GM04503 (cell line): ENCODE measurements around the gene CD244.

Experiments used
- DNase-seq: peaks from one replicate; pipeline ENCODE4 v3.0.0-alpha.2; 2012; ENCODE audit warnings: low read depth

CD244 gene

DNA sequence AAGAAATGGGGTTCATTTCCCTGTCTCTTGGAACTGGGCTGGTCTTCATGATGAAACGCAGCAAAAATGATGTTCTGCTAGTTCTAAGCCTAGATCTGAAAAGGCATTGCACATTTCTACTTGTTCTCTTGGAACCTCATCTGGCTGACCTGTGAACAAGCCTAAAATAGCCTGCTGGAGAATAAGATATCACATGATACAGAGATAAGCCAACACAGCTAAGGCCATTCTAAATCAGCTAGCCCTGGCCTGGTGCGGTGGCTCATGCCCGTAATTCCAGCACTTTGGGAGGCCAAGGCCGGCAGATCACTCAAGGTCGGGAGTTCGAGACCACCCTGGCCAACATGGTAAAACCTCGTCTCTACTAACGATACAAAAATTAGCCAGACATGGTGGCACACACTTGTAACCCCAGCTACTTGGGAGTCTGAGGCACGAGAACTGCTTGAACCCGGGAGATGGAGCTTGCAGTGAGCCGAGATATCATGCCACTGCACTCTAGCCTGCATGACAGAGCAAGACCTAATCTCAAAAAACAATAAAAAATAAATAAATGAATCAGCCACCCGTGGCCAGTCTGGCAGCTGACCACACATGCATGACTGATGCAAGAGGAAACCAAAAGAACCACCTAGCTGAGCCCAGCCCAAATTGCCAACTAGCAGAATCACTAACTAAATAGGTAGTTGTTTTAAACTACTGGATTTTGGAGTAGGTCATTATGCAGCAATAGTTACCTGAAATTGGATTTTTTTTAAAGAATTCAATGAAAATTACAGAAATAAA lies 18.0 kb downstream of the CD244 start:
- no peak for DNase-seq

DNA sequence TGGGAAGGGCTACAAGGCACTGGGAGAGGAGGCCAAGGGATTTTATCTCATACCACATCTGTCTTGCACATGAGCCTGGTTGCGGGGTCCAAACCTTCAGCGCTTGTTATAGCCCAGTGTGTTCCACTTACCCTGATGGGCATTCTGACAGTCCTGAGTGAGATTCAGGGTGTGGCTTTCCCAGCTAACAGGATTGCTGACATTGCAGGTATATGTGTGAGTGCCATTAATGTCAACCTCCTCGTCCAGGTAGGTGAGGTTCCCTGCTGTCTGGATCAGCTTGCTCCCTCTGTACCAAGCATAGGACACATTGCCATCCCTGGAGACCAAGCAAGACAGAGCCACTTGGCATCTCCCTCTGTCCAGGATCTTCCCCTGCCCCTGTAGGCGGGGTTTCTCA lies 21.6 kb downstream of the CD244 start:
- no peak for DNase-seq

GRCh38 chr1:160839746-160840145 lies 22.9 kb downstream of the CD244 start:
- DNase-seq, result no peak

DNA sequence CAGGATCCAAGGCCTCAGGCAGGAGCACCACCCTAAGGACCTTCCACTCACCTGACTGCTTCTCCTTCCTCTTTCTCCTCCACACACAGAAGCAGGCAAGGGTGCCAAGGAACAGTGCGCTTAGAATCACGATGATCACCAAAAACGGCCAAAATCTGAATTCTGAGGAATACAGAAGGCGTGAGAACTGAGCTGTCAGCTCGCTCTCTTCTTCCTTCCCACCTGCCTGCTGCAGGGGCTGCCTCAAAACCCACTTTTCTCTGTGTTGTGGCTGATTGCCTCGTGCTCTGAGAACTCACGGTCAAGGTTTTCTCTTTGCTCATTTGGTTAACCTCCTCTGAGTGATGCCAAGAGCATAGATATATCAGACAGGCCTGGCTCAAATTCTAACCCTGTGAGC lies 23.8 kb downstream of the CD244 start:
- no peak for DNase-seq

DNA sequence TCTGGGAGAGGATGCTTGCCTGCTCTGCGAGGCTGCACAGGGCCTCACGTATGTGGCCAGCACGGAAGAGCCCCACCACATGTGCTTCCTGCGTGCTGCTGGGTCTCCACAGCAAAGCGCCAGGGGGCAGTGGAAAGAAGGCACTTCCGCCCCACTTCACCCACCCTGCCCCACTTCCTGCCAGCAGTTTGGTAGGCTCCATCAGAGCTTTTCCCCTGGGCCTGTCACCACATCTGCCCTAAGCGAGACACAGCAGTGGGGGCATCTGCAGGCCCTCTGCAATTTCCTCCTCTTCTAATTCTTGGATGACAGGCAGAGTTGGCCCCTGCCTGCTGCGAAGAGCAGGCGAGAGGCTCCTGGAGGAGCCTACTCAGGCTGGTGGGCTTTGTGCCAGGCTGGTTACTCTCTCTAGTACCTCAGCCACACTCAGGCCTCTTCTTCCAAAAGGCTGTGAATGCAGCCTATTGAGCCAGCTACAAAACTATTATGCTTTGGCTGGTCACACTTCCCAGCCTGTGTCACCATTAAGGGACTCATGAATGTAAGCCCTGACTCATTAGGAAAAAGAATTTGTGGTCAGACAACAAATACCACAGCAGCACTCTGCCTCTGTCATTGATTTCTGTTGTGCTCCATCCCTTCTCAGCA lies 25.0 kb downstream of the CD244 start:
- no peak for DNase-seq

GRCh38 chr1:160836981-160837557 lies 25.6 kb downstream of the CD244 start:
- DNase-seq, result no peak

- DNase-seq, result no peak
Observed at GRCh38 chr1:160836561-160836960, 26.1 kb downstream of the CD244 start.

DNA sequence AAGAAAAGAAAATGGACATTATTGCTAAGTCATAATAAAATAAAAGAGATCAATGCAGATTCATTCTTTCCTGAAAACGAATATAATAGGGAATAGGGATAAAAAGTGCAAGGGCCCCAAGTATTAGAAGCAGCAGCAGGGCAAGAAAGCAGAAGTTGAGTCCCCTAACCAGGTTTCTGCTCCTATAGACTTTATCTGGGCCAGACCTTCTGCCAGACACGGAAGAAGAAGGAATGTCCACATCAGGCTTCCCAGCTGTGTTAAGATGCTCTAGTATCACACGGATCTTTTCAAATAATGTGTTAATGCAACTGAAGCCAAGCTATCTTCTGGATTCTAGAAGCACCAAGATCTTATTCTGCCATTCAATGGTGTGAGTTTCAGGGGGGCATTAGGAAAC lies 26.9 kb downstream of the CD244 start:
- DNase-seq, result no peak

- no peak for DNase-seq
Observed at GRCh38 chr1:160834945-160835565, 27.6 kb downstream of the CD244 start.

DNA sequence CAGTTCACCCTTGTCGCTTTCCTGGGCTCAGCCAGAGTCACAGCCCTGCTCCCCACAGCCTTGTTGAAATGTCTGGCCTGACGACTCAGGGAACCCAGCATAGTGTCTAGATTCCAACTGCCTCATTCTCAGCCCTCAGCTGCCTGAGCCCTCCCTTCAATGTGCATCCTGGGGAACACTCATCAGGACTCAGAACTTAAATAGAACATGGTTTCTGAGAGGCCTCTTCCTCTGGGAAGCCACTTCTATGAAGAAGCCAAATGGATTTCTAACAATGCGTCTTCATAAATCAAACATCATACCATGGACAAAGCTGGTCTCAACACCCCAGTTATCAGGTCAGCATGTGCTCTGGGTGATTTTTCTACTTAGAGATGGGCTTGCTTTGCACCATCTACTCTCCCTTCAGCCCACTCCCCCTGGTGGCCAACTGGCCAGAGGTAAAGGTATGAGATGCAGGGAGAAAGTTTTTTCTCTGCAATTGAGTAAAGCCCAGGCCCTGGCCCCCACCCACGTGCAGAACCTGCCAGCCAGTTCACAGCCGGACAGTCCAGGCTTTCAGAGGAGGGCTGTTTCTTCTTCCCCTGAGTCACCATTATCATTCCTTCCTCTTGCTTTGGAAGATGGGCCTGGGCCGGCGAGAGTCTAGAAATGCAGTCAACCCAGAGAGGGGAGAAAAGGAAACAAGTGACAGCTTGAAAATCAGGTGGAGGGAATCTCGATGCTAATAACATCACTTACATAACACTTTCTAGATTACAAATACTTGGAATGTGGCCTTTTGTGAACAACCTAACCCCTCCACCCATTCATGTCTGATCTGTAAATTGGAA lies 32.1 kb downstream of the CD244 start:
- DNase-seq, result no peak

DNA sequence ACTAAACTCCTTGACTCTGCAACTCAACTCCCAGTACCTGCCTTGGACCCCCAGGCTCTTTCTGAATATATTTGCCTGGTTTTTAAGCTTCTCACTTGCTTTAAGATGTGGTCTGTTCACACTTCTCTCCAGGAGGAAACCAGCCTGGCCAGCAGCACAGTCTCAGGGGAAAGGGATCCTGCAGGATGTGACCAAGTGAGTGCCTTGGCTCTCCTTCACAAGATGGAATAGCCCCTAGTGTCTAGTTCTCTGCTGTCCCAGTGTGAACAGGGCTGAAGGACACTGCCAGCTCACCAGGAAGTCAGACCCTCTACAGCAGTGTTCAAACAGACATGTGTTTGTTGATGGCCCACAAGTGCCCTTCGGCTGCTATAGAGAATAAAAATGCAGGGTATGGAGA lies 32.9 kb downstream of the CD244 start:
- DNase-seq, result no peak

DNA sequence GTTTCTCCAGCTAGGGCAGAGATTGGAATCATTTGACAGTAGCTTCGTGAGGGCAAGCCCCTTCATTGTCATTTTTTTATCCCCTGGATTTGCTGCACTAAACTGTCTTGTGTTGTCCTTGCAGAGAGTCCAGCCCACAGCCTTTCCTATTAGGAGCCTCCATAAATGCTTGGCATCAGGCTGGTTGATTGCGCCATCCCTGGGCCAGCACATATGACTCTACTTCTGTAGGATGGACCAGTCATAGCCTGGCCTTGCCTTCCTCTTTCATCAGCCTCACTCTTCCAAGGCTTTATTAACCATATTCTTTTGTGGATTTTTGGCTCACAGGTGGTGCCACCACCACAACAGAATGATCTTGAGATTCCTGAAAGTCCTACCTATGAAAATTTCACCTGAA lies 35.3 kb downstream of the CD244 start:
- DNase-seq, result no peak

DNA sequence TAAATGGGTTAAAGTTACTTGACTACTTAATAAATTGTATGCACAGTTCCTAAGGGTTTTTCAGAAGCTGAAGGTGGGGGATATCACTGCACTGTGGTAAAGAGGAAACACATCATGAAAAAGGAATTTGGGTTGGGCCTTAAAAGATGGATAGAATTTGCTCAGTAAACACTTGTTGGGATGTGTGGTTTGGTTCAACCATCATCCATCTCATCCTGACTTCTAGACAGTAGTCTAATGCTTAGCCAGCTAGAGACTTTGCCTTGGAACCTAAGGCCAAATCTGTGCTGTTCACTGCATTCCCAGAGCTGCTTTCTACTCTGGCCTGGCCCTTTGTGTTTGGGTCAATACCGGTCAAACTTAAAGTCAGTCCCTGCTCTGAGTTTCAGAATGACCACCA lies 36.1 kb downstream of the CD244 start:
- DNase-seq, result no peak

DNA sequence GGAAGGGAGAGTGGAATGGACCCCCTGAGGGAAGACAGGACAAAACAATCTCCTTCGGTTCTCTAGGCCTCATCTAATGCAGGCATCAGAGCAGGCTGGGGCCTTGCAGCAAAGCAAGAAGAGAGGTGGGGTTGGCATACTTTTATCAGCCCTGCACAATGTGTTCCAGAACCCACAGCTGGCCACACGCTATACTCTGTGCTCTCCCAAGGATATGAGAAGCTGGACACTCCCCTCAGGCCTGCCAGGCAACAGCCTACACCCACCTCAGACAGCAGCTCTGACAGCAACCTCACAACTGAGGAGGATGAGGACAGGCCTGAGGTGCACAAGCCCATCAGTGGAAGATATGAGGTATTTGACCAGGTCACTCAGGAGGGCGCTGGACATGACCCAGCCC lies 39.4 kb downstream of the CD244 start:
- DNase-seq, result no peak

DNA sequence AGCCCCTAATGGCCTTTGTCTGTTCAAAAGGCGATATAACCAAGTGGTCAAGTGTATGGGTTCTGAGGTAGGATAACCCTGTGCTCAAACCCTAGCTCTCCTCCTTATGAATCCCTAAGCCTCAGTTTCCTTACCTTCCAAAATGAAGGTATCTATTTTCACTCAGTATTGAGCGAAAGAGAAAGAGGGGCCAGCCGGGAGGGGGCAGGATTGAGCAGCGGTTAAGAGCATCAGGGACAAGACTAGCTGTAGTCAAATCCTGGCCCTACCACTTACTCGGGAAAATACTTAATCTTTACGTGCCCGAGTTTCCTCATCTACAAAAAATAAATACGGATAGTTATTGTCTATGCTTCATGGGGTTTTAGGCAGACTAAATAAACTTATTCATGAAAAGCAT lies 41.1 kb downstream of the CD244 start:
- no peak for DNase-seq

DNA sequence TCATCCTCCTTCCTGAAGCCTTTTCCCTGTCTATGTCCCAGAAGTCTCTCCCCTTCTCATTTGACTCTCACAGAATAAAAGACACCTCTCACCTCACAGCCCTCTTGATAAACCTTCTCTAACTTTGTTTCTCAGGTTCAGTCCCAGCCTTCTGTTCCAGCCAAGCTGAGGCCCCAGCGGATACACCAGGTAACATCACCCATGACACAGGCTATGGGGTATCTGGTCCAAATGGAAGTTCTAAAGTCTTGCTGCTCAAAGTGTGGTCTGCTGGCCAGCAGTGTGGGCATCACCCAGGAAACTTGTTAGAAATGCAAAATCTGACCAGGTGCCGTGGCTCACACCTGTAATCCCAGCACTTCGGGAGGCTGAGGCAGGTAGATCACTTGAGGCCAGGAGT lies 43.5 kb downstream of the CD244 start:
- no peak for DNase-seq

DNA sequence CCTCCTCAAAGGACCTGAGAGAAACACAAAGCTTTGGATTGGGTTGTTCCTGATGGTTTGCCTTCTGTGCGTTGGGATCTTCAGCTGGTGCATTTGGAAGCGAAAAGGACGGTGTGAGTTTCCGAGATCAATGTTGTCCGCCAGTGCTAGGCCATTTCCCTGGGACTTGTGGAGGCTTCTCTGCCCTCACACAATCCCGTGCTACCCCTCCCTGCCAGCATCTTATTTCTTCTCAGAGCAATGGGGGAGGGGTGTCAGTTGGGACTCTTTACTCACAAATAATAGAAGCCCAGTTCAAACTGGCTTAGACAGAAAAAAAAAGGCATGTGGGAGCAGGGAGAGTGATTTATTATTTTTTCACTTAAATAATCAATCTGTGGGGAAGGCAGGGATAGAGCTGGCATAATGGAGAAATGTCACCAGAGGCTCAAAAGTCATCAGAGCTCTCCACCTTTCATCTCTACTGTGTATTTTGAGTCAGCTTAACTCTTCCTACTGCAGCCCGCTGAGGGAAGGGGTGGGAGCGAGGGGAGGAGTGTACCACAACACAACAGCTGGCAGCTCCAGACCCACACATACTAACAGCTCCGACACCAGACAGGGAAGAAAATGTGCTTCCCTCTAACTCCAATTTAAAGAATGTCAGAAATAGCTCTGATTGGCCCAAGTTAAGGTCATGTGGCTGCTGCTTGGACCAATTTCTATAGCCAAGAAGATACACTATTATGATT lies 44.3 kb downstream of the CD244 start:
- DNase-seq, result no peak

DNA sequence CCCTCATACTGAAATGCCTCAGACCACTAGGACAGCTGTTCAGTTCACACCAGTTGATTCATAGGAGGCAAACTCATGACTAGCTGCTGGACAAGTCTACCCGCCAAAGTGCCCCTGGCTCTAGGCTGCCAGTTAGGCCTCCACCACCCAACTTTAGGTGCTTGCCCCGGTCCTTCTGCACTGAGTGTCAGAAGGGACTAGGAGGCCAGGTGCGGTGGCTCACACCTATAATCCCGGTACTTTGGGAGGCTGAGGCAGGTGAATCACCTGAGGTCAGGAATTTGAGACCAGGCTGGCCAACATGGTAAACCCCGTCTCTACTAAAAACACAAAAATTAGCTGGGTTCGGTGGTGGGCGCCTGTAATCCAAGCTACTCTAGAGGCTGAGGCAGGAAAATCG lies 47.8 kb downstream of the CD244 start:
- DNase-seq, result no peak

- no peak for DNase-seq
Observed at GRCh38 chr1:160814316-160814715, 48.4 kb downstream of the CD244 start.

DNA sequence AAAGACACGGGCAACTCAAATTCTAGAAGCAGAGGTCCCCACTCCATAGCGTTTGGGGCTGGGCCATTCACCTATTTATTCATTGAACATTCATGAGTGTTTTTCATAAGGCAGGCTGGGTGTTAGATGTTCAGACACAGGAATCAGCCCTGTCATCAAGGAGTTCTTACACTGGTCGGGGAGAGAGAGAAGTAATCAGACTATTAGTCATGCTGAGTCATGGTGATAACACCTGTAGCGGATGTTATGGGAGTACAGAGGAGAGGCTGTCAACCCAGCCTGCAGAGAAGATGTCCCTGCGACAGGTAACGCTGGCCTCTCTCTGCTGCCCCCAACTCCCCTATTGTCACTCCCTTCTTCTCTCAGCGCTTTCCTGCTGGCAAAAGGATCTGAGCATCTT lies 49.5 kb downstream of the CD244 start:
- DNase-seq, result no peak

- DNase-seq, result no peak
Observed at GRCh38 chr1:160811147-160811546, 51.5 kb downstream of the CD244 start.

GRCh38 chr1:160810486-160810885 lies 52.2 kb downstream of the CD244 start:
- DNase-seq, result no peak
